GM23248 (cell line): Measurements from ENCODE around the gene UBE2L3.

Source experiments
- EZH2 ChIP-seq: fragments of 200-600 bp; sonication (generic); IDR thresholded peaks from 2 replicates; pipeline ENCODE4 v1.6.1; 2018; ENCODE audit warnings: antibody characterized with exemption, mild to moderate bottlenecking; ENCODE audit not compliant: insufficient read depth, poor library complexity, severe bottlenecking
- EZH2phosphoT487 ChIP-seq: fragments of 200-600 bp; sonication (generic); IDR thresholded peaks from 2 replicates; pipeline ENCODE4 v1.6.1; 2018; ENCODE audit warnings: antibody characterized with exemption, moderate library complexity, mild to moderate bottlenecking, low read depth; ENCODE audit not compliant: insufficient read depth

DNA sequence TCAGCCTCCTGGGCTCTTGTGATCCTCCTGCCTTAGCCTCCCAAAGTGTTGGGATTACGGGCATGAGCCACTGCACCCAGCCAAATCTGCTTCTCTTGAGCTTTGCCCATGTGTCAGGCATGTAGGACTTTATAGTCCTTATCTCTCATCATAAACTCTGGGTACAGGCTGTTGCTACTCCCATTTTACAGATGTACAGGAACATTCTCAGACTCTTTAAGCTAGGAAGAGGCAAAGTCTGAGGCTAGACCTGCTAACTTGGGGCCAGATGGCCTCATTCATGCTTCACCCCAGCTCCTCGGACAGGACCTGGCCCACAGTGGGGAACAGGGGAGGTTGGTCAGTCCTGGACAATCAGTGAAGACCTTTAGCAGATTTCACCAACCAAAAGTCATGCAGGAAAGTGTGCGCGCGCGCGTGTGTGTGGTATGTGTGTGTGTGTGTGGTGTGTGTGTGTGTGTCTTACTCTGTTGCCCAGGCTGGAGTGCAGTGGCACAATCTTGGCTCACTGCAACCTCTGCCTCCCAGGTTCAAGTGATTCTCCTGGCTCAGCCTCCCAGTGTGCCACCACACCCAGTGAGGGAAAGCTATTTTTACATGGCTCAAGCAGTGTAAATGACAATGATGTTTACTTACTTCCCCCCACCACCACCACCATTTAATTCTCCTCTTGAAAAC lies 38.5 kb downstream of the UBE2L3 start:
- TF ChIP-seq EZH2 (no peak), EZH2phosphoT487 (no peak)
